DMS153 treated with DMSO at 0.1 percent for 48 hours (cell line): ENCODE results near the gene ATG7.
"Not testable (repeated sequence)": the region's sequence is repeated elsewhere in the genome, so short reads cannot be mapped to it uniquely, and the experiment has no call there.

Experiments used
- DNase-seq: peaks from one replicate; lab custom pipeline; 2025; ENCODE audit not compliant: unreplicated experiment; lab: John Stamatoyannopoulos, UW

ATG7 gene

GRCh38 chr3:11498646-11499045, 226.4 kb downstream of the ATG7 start:
- peak; percentile 5 for DNase-seq

- no peak for DNase-seq
Observed at GRCh38 chr3:11499144-11499543, 226.9 kb downstream of the ATG7 start.

GRCh38 chr3:11502413-11502812, 230.2 kb downstream of the ATG7 start:
- not testable (repeated sequence) for DNase-seq

- DNase-seq, result no peak
Observed at GRCh38 chr3:11507719-11508118, 235.5 kb downstream of the ATG7 start.

GRCh38 chr3:11508346-11509172, 236.4 kb downstream of the ATG7 start:
- no peak for DNase-seq

- DNase-seq, result peak; percentile 13
Observed at GRCh38 chr3:11509173-11510000, 237.2 kb downstream of the ATG7 start.

GRCh38 chr3:11510001-11510340, 237.8 kb downstream of the ATG7 start:
- no peak for DNase-seq

GRCh38 chr3:11510356-11510755, 238.2 kb downstream of the ATG7 start:
- DNase-seq, result no peak

- DNase-seq, result not testable (repeated sequence)
Observed at GRCh38 chr3:11511606-11512005, 239.4 kb downstream of the ATG7 start.

GRCh38 chr3:11513125-11513816, 241.1 kb downstream of the ATG7 start:
- not testable (repeated sequence) for DNase-seq

- DNase-seq, result no peak
Observed at GRCh38 chr3:11513817-11514135, 241.6 kb downstream of the ATG7 start.

- no peak for DNase-seq
Observed at GRCh38 chr3:11514191-11514821, 242.1 kb downstream of the ATG7 start.

- no peak for DNase-seq
Observed at GRCh38 chr3:11517601-11518000, 245.4 kb downstream of the ATG7 start.

GRCh38 chr3:11521167-11521566, 249.0 kb downstream of the ATG7 start:
- no peak for DNase-seq

- DNase-seq, result no peak
Observed at GRCh38 chr3:11522398-11522715, 250.2 kb downstream of the ATG7 start.

GRCh38 chr3:11522953-11523571, 250.9 kb downstream of the ATG7 start:
- no peak for DNase-seq

GRCh38 chr3:11523572-11524101, 251.4 kb downstream of the ATG7 start:
- DNase-seq, result no peak

GRCh38 chr3:11526121-11526520, 253.9 kb downstream of the ATG7 start:
- DNase-seq, result not testable (repeated sequence)

- no peak for DNase-seq
Observed at GRCh38 chr3:11529281-11529680, 257.1 kb downstream of the ATG7 start.

GRCh38 chr3:11530153-11530721, 258.0 kb downstream of the ATG7 start:
- peak; percentile 3 for DNase-seq
